Bronchial epithelial cell (primary cell): ENCODE measurements around the gene DGKB. TPM values are rescaled to one million over a fixed set of nuclear protein-coding genes. Genes with fewer than 3 reads are reported as not detected.

ENCODE experiments used
- DNase-seq: peaks from one replicate; pipeline ENCODE4 v3.0.0-alpha.2; 2010; ENCODE audit warnings: low read depth
- FAIRE-seq: peaks from 2 replicates; lab custom pipeline; 2011; peaks lifted over from hg19 to GRCh38; lab: Jason Lieb, UNC
- H3K27me3 ChIP-seq: 2 replicates; pipeline ENCODE4 v1.5.1; 2011; ENCODE audit warnings: low read length; ENCODE audit not compliant: control insufficient read depth, insufficient read depth
- H3K36me3 ChIP-seq: 2 replicates; pipeline ENCODE4 v1.5.1; 2011; ENCODE audit warnings: low read length; ENCODE audit not compliant: control insufficient read depth, insufficient read depth
- H3K4me3 ChIP-seq: 2 replicates; pipeline ENCODE4 v1.5.1; 2011; ENCODE audit warnings: mild to moderate bottlenecking, low read depth, low read length, control low read depth
- CTCF ChIP-seq: IDR thresholded peaks from 2 replicates; pipeline ENCODE4 v1.5.1; 2011; ENCODE audit warnings: mild to moderate bottlenecking, moderate library complexity, low read length, control low read depth, inconsistent platforms; ENCODE audit not compliant: insufficient read depth, severe bottlenecking
- total RNA-seq: library from RNA; depleted of rRNA; stranded (reverse); fragments of >200 nt; gene quantifications from 2 replicates; pipeline ENCODE4 v1.2.1, GENCODE V29; 2014

Gene DGKB
- total RNA-seq, 1 donor from 2014 or later, result not detected

GRCh38 chr7:14339861-14340260 lies 562.7 kb downstream of the DGKB start:
- DNase-seq, result no peak
- Histone ChIP-seq H3K36me3 (no peaks in the 10 kb centered on the region), H3K27me3 (no peaks in the 10 kb centered on the region), H3K4me3 (no peak overlapping the region)
- TF ChIP-seq CTCF, result no peak
- no peak for FAIRE-seq

GRCh38 chr7:14336256-14336655 lies 566.3 kb downstream of the DGKB start:
- no peak for TF ChIP-seq CTCF
- Histone ChIP-seq H3K27me3 (no peaks in the 10 kb centered on the region), H3K4me3 (no peak overlapping the region), H3K36me3 (no peaks in the 10 kb centered on the region)
- no peak for DNase-seq
- FAIRE-seq, result no peak

- peak; percentile 5 for DNase-seq
- no peak for TF ChIP-seq CTCF
- Histone ChIP-seq H3K27me3 (no peaks in the 10 kb centered on the region), H3K4me3 (no peak overlapping the region), H3K36me3 (no peaks in the 10 kb centered on the region)
- no peak for FAIRE-seq
Observed at GRCh38 chr7:14332155-14332554, 570.4 kb downstream of the DGKB start.

- FAIRE-seq, result no peak
- no peaks in the 10 kb centered on the region for H3K27me3 ChIP-seq
- no peak for TF ChIP-seq CTCF
Observed at GRCh38 chr7:14324767-14325166, 577.8 kb downstream of the DGKB start.

GRCh38 chr7:14322724-14323123 lies 579.8 kb downstream of the DGKB start:
- no peak for DNase-seq
- no peaks in the 10 kb centered on the region for H3K27me3 ChIP-seq
- FAIRE-seq, result no peak
- no peak for TF ChIP-seq CTCF
- no peaks in the 10 kb centered on the region for H3K36me3 ChIP-seq
- no peak overlapping the region for H3K4me3 ChIP-seq

More at GRCh38 chr7:14324767-14325166, 577.8 kb downstream of the DGKB start:
- H3K4me3 ChIP-seq, result no peak overlapping the region
- no peaks in the 10 kb centered on the region for H3K36me3 ChIP-seq
- DNase-seq, result no peak

- no peak overlapping the region for H3K4me3 ChIP-seq
- DNase-seq (no peak), FAIRE-seq (no peak)
- TF ChIP-seq CTCF, result no peak
- H3K27me3 ChIP-seq, result no peaks in the 10 kb centered on the region
- H3K36me3 ChIP-seq, result no peaks in the 10 kb centered on the region
Observed at GRCh38 chr7:14321947-14322346, 580.6 kb downstream of the DGKB start.
